PC-3 (cell line): ENCODE results near the gene ACKR3. TPM values are rescaled to one million over a fixed set of nuclear protein-coding genes. Genes with fewer than 3 reads are reported as not detected.

Experiments used
- ATAC-seq: fragments of 200-7000 bp; cut with Tn5 transposase; 2 replicates; pipeline ENCODE4 v1.9.1; 2020; ENCODE audit warnings: mild to moderate bottlenecking, moderate library complexity
- BruUV-seq: library from RNA; stranded (reverse); fragments of 400-500 nt; replicated peaks from 2 replicates; lab custom pipeline; 2021; lab: Mats Ljungman, UMichigan
- CTCF ChIA-PET: fragments of 300-600 bp; sonication (Branson Sonifier 250); formaldehyde crosslinking; loops from one replicate; lab custom pipeline; 2022; ENCODE audit warnings: antibody characterized with exemption; lab: Charles Lee
- POLR2A ChIA-PET: fragments of 300-600 bp; sonication (Branson Sonifier 250); formaldehyde crosslinking; loops from one replicate; lab custom pipeline; 2022; ENCODE audit warnings: antibody characterized with exemption; ENCODE audit not compliant: unreplicated experiment; lab: Charles Lee
- DNase-seq: peaks from one replicate; pipeline ENCODE4 v3.0.0-alpha.2; 2015
- H2AFZ ChIP-seq: fragments of 300-600 bp; sonication (generic); 2 replicates; pipeline ENCODE4 v1.6.0; 2016; ENCODE audit warnings: antibody characterized with exemption, low read length
- H3F3A ChIP-seq: fragments of 300-600 bp; sonication (generic); one replicate; pipeline ENCODE4 v1.6.0; 2017; ENCODE audit warnings: antibody characterized with exemption, low read length, control low read depth, mild to moderate bottlenecking; ENCODE audit not compliant: unreplicated experiment
- H3K27ac ChIP-seq: fragments of 300-600 bp; sonication (generic); 2 replicates; pipeline ENCODE4 v1.5.1; 2016; ENCODE audit warnings: mild to moderate bottlenecking, low read length
- H3K27me3 ChIP-seq: fragments of 300-600 bp; sonication (generic); 2 replicates; pipeline ENCODE4 v1.6.1; 2016; ENCODE audit warnings: low read length, mixed read lengths
- H3K36me3 ChIP-seq: fragments of 300-600 bp; sonication (generic); 2 replicates; pipeline ENCODE4 v1.6.1; 2016; ENCODE audit warnings: low read depth, mixed run types, low read length, mixed read lengths
- H3K4me1 ChIP-seq: fragments of 300-600 bp; sonication (generic); 2 replicates; pipeline ENCODE4 v1.5.1; 2016; ENCODE audit warnings: low read length; ENCODE audit not compliant: insufficient read depth
- H3K4me2 ChIP-seq: fragments of 300-600 bp; sonication (generic); 2 replicates; pipeline ENCODE4 v1.6.0; 2016; ENCODE audit warnings: low read length
- H3K4me3 ChIP-seq: fragments of 300-600 bp; sonication (generic); 2 replicates; pipeline ENCODE4 v1.5.1; 2016; ENCODE audit warnings: mild to moderate bottlenecking, low read length, mixed read lengths
- H3K79me2 ChIP-seq: fragments of 300-600 bp; sonication (generic); 2 replicates; pipeline ENCODE4 v1.6.1; 2017; ENCODE audit warnings: low read length, mixed read lengths
- H3K9ac ChIP-seq: fragments of 300-600 bp; sonication (generic); 2 replicates; pipeline ENCODE4 v1.6.0; 2016; ENCODE audit warnings: mild to moderate bottlenecking, low read length
- H3K9me2 ChIP-seq: fragments of 300-600 bp; sonication (generic); replicated peaks from 2 replicates; pipeline ENCODE4 v1.6.1; 2016; ENCODE audit warnings: mixed run types, low read length, mixed read lengths
- H3K9me3 ChIP-seq: fragments of 300-600 bp; sonication (generic); 2 replicates; pipeline ENCODE4 v1.6.1; 2016; ENCODE audit warnings: low read length, mixed read lengths
- H4K20me1 ChIP-seq: fragments of 300-600 bp; sonication (generic); 2 replicates; pipeline ENCODE4 v1.6.1; 2016; ENCODE audit warnings: low read length, mixed read lengths
- EZH2 ChIP-seq: fragments of 300-600 bp; sonication (generic); IDR thresholded peaks from one replicate; pipeline ENCODE4 v1.6.1; 2017; ENCODE audit warnings: antibody characterized with exemption, mild to moderate bottlenecking, low read length; ENCODE audit not compliant: unreplicated experiment
- EZH2phosphoT487 ChIP-seq: fragments of 300-600 bp; sonication (generic); IDR thresholded peaks from 2 replicates; pipeline ENCODE4 v1.6.1; 2018; ENCODE audit warnings: mild to moderate bottlenecking, antibody characterized with exemption, low read length, borderline replicate concordance
- intact Hi-C: fragments of 100-400 bp; cut with micrococcal nuclease; formaldehyde crosslinking; loops from 2 replicates; pipeline ENCODE4 v1.9.0; 2023
- total RNA-seq: library from RNA; depleted of rRNA; stranded (reverse); fragments of >200 nt; gene quantifications from 2 replicates; pipeline ENCODE4 v1.2.3, GENCODE V29; 2014
- TF ChIP-seq, protein P1 (sequence below): fragments of 300-600 bp; sonication (generic); conservative IDR thresholded peaks from 2 replicates; pipeline ENCODE4 v1.5.1; 2017; ENCODE audit warnings: antibody characterized with exemption, low read depth, mild to moderate bottlenecking, low read length

Gene ACKR3
- total RNA-seq, 1 experiment from 2014 or later: 3.1 TPM

DNA sequence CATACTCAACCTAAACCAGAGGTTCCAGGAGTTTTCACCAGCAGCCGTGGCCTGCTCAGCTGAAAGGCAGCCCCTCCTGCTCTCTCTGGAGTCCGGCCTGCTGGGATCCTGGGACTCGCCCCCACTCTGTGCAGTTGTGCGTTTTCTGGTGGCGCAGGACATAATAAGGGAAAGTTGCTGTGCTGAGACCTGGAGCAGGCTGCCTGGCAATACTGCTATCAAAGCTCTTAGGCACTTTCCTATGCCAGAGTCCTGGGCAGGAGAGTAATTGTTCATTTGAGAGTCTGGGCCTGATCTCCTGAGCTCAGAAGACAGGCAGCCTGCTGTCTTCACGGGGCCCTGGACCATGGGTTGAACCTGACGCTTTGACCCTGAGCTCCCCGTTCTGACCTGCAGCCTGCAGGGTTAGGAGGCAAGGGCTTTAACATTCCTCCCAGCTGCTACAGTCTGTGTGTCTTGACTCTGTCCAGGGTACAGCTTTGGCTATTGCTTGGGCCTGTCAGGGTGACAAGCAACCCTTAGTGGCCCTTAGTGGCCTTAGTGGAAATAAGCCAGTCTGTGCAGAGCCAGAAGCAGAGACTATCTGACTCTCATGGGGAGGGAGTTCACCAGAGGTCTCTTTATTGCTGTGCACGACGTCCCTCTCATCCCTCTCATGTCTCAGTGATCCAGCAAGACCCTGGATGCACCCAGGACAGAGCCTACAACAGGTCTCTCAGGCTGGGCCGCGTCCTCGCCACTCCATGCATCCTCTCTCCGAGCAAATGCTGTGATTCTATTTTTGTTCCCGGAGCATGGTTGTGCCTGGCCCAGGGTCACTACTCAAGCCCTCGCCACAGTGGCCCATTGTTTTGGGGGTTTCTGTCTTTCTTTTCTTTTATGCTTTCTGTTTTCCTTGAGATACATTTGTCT lies 60.6 kb downstream of the ACKR3 start:
- Histone ChIP-seq H3K4me1 (no peaks in the 10 kb centered on the region), H3K9me2 (no peaks in the 10 kb centered on the region), H3K9ac (no peak overlapping the region), H3K9me3 (no peaks in the 10 kb centered on the region), H3K79me2 (no peaks in the 10 kb centered on the region), H3K4me2 (no peak overlapping the region), H2AFZ (no peak overlapping the region), H3K27me3 (no peaks in the 10 kb centered on the region), H3K4me3 (no peak overlapping the region), H3K27ac (no peak overlapping the region), H4K20me1 (no peaks in the 10 kb centered on the region), H3K36me3 (no peaks in the 10 kb centered on the region), H3F3A (no peaks in the 10 kb centered on the region)
- intact Hi-C loops: no loop called here
- TF ChIP-seq, protein P1, sequence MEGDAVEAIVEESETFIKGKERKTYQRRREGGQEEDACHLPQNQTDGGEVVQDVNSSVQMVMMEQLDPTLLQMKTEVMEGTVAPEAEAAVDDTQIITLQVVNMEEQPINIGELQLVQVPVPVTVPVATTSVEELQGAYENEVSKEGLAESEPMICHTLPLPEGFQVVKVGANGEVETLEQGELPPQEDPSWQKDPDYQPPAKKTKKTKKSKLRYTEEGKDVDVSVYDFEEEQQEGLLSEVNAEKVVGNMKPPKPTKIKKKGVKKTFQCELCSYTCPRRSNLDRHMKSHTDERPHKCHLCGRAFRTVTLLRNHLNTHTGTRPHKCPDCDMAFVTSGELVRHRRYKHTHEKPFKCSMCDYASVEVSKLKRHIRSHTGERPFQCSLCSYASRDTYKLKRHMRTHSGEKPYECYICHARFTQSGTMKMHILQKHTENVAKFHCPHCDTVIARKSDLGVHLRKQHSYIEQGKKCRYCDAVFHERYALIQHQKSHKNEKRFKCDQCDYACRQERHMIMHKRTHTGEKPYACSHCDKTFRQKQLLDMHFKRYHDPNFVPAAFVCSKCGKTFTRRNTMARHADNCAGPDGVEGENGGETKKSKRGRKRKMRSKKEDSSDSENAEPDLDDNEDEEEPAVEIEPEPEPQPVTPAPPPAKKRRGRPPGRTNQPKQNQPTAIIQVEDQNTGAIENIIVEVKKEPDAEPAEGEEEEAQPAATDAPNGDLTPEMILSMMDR: no peak
- TF ChIP-seq EZH2 (no peak), EZH2phosphoT487 (no peak)
- BruUV-seq: no TSS peak
- ATAC-seq (no peak), DNase-seq (no peak)
- CTCF ChIA-PET: no interaction called here
- POLR2A ChIA-PET: no interaction called here

DNA sequence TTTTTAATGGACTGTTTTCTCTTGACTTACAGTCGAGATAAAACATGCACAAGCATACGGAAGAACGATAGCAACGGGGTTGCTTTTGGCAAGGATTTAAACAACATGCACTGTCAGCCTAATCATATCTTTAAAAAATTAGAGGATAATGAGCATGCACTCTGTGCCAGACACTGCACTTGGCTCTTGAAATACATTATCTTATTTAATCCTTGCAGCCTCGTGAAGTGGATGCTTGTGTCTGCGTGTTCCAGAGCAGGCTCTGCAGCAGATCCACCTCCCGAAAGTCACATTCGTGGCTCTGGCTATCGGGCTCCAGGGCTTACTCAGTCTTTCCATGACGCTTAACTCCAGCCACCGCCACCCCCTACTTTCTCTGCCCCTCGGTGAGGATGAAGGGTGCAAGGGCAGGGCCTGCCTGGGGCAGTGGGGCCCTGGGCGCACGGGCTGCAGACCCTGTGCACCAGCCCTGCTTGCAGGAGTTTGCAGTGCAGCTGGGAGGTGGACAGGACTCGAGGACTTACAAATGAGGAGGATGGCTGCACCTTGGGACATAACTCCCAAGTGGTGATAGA lies 61.7 kb downstream of the ACKR3 start:
- H3K9me2 ChIP-seq: no peaks in the 10 kb centered on the region
- H2AFZ ChIP-seq: no peak overlapping the region
- H3K4me2 ChIP-seq: no peak overlapping the region
- H3K9me3 ChIP-seq: no peaks in the 10 kb centered on the region
- H4K20me1 ChIP-seq: no peaks in the 10 kb centered on the region
- no TSS peak for BruUV-seq
- H3K9ac ChIP-seq: no peak overlapping the region
- ATAC-seq (no peak), DNase-seq (no peak)
- intact Hi-C loops: no loop called here
- TF ChIP-seq EZH2: no peak
- TF ChIP-seq, protein P1: no peak
- no peak overlapping the region for H3K4me3 ChIP-seq
- POLR2A ChIA-PET: no interaction called here
- H3K27me3 ChIP-seq: no peaks in the 10 kb centered on the region
- no peaks in the 10 kb centered on the region for H3K36me3 ChIP-seq
- H3K79me2 ChIP-seq: no peaks in the 10 kb centered on the region
- no peaks in the 10 kb centered on the region for H3F3A ChIP-seq
- H3K27ac ChIP-seq: no peak overlapping the region
- CTCF ChIA-PET: no interaction called here
- H3K4me1 ChIP-seq: no peaks in the 10 kb centered on the region

DNA sequence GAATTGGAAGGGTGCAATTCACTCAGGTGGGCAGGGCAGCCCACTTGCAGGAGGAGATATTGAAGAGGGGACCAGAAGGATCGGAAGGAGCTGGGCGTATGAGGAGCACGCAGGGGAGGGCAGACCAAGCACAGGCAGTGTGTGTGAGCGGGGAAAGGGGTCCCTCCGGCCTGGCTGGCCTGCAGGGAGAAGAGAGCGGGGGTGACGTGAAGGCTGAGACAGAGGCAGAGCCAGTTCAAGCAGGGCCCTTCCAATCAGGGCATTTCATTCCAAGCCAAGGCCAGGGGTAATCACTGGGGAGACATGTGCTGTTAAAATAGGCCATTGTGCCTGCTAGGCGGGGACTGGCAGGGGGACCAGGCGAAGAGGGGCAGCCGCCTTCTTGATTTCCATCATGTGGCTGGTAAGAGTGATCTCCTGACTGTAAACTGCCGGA lies 62.2 kb downstream of the ACKR3 start:
- Histone ChIP-seq H3K27ac (no peak overlapping the region), H3K4me1 (no peaks in the 10 kb centered on the region), H3K9ac (no peak overlapping the region), H3K79me2 (no peaks in the 10 kb centered on the region), H3K9me3 (no peaks in the 10 kb centered on the region), H2AFZ (no peak overlapping the region), H3K4me2 (no peak overlapping the region), H3K36me3 (no peaks in the 10 kb centered on the region), H3K4me3 (no peak overlapping the region), H4K20me1 (no peaks in the 10 kb centered on the region), H3K9me2 (no peaks in the 10 kb centered on the region), H3K27me3 (no peaks in the 10 kb centered on the region), H3F3A (no peaks in the 10 kb centered on the region)
- intact Hi-C loops: no loop called here
- DNase-seq: no peak
- TF ChIP-seq EZH2: no peak
- no peak for TF ChIP-seq EZH2phosphoT487
- TF ChIP-seq, protein P1: no peak
- ATAC-seq: no peak
- no TSS peak for BruUV-seq
- POLR2A ChIA-PET: no interaction called here
- CTCF ChIA-PET: no interaction called here
